GM21367 (cell line): ENCODE results near the gene MLANA.

Experiments
- ATAC-seq: cut with Tn5 transposase; IDR thresholded peaks from one replicate; pipeline ENCODE4 v1.9.1; 2021; ENCODE audit not compliant: unreplicated experiment

The MLANA gene

GRCh38 chr9:5890641-5891040 is at the start of gene MLANA:
MLANA (plus strand) TSS chr9:5890889; CDS start chr9:5892475, 1,586 bp downstream.
- ATAC-seq: no peak

GRCh38 chr9:5841771-5842573 is 48.7 kb upstream of the MLANA start:
- no peak for ATAC-seq

GRCh38 chr9:5842929-5843793 is 47.5 kb upstream of the MLANA start:
- no peak for ATAC-seq

GRCh38 chr9:5843794-5844471 is 46.8 kb upstream of the MLANA start:
- ATAC-seq: no peak

- ATAC-seq: no peak
Measured at GRCh38 chr9:5845157-5845531, 45.5 kb upstream of the MLANA start.

GRCh38 chr9:5846096-5846495 is 44.6 kb upstream of the MLANA start:
- ATAC-seq: no peak

- ATAC-seq: no peak
Measured at GRCh38 chr9:5846501-5846921, 44.2 kb upstream of the MLANA start.

- ATAC-seq: no peak
Measured at GRCh38 chr9:5848372-5848882, 42.3 kb upstream of the MLANA start.

- ATAC-seq: no peak
Measured at GRCh38 chr9:5850724-5851122, 40.0 kb upstream of the MLANA start.

GRCh38 chr9:5851445-5851844 is 39.2 kb upstream of the MLANA start:
- ATAC-seq: peak; percentile 89

- ATAC-seq: no peak
Measured at GRCh38 chr9:5852987-5853386, 37.7 kb upstream of the MLANA start.

- no peak for ATAC-seq
Measured at GRCh38 chr9:5853617-5854016, 37.1 kb upstream of the MLANA start.

GRCh38 chr9:5854063-5854790 is 36.5 kb upstream of the MLANA start:
- no peak for ATAC-seq

GRCh38 chr9:5857928-5858327 is 32.8 kb upstream of the MLANA start:
- no peak for ATAC-seq

- no peak for ATAC-seq
Measured at GRCh38 chr9:5858833-5859232, 31.9 kb upstream of the MLANA start.

- no peak for ATAC-seq
Measured at GRCh38 chr9:5863092-5863746, 27.5 kb upstream of the MLANA start.

- ATAC-seq: no peak
Measured at GRCh38 chr9:5864446-5864845, 26.2 kb upstream of the MLANA start.

- ATAC-seq: no peak
Measured at GRCh38 chr9:5866272-5866671, 24.4 kb upstream of the MLANA start.

GRCh38 chr9:5866685-5867084 is 24.0 kb upstream of the MLANA start:
- no peak for ATAC-seq

GRCh38 chr9:5868235-5868634 is 22.5 kb upstream of the MLANA start:
- no peak for ATAC-seq
